Smooth muscle cell (in vitro differentiated cells): ENCODE data around the gene GPD2. TPM values are rescaled to one million over a fixed set of nuclear protein-coding genes. Genes with fewer than 3 reads are reported as not detected.

Experiments used
- DNase-seq: peaks from one replicate; lab custom pipeline; 2025; ENCODE audit not compliant: unreplicated experiment; lab: John Stamatoyannopoulos, UW
- H2AFZ ChIP-seq: fragments of 200-600 bp; sonication (generic); 2 replicates; pipeline ENCODE4 v1.6.0; 2016; ENCODE audit warnings: antibody characterized with exemption, low read depth, mild to moderate bottlenecking
- H3F3A ChIP-seq: fragments of 200-600 bp; sonication (generic); 2 replicates; pipeline ENCODE4 v1.6.0; 2017; ENCODE audit warnings: antibody characterized with exemption, low read depth
- H3K27ac ChIP-seq: fragments of 200-600 bp; sonication (generic); 2 replicates; pipeline ENCODE4 v1.5.1; 2016; ENCODE audit warnings: low read depth, mild to moderate bottlenecking
- H3K27me3 ChIP-seq: fragments of 200-600 bp; sonication (generic); 2 replicates; pipeline ENCODE4 v1.6.1; 2016; ENCODE audit warnings: low read depth, mild to moderate bottlenecking
- H3K36me3 ChIP-seq: fragments of 200-600 bp; sonication (generic); 2 replicates; pipeline ENCODE4 v1.5.1; 2016; ENCODE audit warnings: low read depth
- H3K4me1 ChIP-seq: fragments of 200-600 bp; sonication (generic); 2 replicates; pipeline ENCODE4 v1.5.1; 2016; ENCODE audit warnings: low read depth
- H3K4me2 ChIP-seq: fragments of 200-600 bp; sonication (generic); 2 replicates; pipeline ENCODE4 v1.6.0; 2016; ENCODE audit warnings: mild to moderate bottlenecking
- H3K4me3 ChIP-seq: fragments of 200-600 bp; sonication (generic); 2 replicates; pipeline ENCODE4 v1.5.1; 2016; ENCODE audit warnings: mild to moderate bottlenecking
- H3K79me2 ChIP-seq: fragments of 200-600 bp; sonication (generic); 2 replicates; pipeline ENCODE4 v1.6.0; 2016; ENCODE audit warnings: low read depth, mild to moderate bottlenecking
- H3K9ac ChIP-seq: fragments of 200-600 bp; sonication (generic); 2 replicates; pipeline ENCODE4 v1.6.0; 2016; ENCODE audit warnings: low read depth
- H3K9me3 ChIP-seq: fragments of 200-600 bp; sonication (generic); replicated peaks from 2 replicates; pipeline ENCODE4 v1.5.1; 2016; ENCODE audit warnings: low read depth
- H4K20me1 ChIP-seq: fragments of 200-600 bp; sonication (generic); 2 replicates; pipeline ENCODE4 v1.6.0; 2016; ENCODE audit warnings: low read depth
- CTCF ChIP-seq: fragments of 200-600 bp; sonication (generic); IDR thresholded peaks from 2 replicates; pipeline ENCODE4 v1.5.1; 2017; ENCODE audit warnings: borderline replicate concordance, mild to moderate bottlenecking, antibody characterized with exemption; ENCODE audit not compliant: insufficient read depth, poor library complexity, severe bottlenecking
- WGBS: methylation state at CpG from one replicate; pipeline ENCODE4 v1.1.7; 2016; ENCODE audit warnings: low lambda C conversion rate; 5-methylcytosine and 5-hydroxymethylcytosine counted together
- polyA plus RNA-seq: library from polyadenylated mRNA; unstranded; fragments of >200 nt; fragmentation: Nextera tagmentation; extraction: Ambion mirVana; gene quantifications from 2 replicates; pipeline ENCODE4 v1.2.1, GENCODE V29; 2016
- total RNA-seq: library from RNA; depleted of rRNA; stranded (reverse); fragments of >200 nt; gene quantifications from 2 replicates; pipeline ENCODE4 v1.2.3, GENCODE V29; 2014

The GPD2 gene
- total and polyA plus RNA-seq, 2 experiments from 2014 or later = 5.6 to 25.8 TPM

GRCh38 chr2:156474401-156474800, 38.2 kb downstream of the GPD2 start:
- TF ChIP-seq CTCF = no peak
- Histone ChIP-seq H3K9ac (no peak overlapping the region), H3K9me3 (no peaks in the 10 kb centered on the region), H3K4me3 (no peak overlapping the region), H3F3A (no peaks in the 10 kb centered on the region), H3K36me3 (no peaks in the 10 kb centered on the region), H4K20me1 (no peaks in the 10 kb centered on the region), H3K4me1 (peaks cover 8% of the 10 kb centered on the region), H3K27ac (no peak overlapping the region), H2AFZ (no peak overlapping the region), H3K4me2 (no peak overlapping the region), H3K27me3 (no peaks in the 10 kb centered on the region), H3K79me2 (peaks cover 18% of the 10 kb centered on the region)
- DNase-seq = no peak
- 83% methylated on average over 3 of the region's 3 CpGs for WGBS

DNA sequence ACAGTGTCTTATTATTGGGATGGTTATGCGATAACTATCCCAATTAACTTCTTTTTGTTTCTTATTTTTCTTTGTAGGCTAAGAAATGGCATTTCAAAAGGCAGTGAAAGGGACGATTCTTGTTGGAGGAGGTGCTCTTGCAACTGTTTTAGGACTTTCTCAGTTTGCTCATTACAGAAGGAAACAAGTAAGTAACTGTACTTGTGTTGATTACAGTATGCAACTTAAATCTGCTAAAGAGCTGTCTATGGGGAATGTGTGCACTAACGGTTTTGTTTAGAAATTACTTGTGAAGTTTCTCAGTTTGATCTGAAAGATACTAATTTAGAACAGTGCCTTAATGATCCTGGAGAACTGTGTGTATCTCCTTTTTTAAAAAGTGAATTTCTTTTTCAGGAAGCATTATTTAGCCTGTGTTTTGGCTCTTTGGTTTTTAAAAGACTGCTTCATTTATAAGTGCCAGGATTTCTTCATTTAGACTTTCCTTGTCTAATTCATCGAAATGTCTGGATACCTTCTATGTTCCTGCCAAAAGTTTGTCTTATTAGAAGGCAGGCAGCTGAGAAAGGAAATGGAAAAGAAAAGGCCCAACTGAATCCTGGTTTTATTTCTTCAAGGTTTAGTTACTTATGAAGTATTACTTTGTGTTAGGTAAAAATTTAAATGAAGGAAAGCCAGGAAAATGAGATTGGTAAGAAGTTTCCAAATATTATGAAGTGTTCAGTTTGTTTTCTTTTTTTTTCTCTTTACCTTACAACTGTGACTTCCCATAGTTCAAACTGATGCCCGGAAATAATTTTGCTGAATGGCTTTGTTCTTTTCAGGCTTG, 40.1 kb downstream of the GPD2 start:
- no peaks in the 10 kb centered on the region for H3K9me3 ChIP-seq
- no peak overlapping the region for H3K27ac ChIP-seq
- no peak overlapping the region for H3K9ac ChIP-seq
- H3K4me3 ChIP-seq = no peak overlapping the region
- peaks cover 8% of the 10 kb centered on the region for H3K4me1 ChIP-seq
- peaks cover 12% of the 10 kb centered on the region for H3K79me2 ChIP-seq
- no peaks in the 10 kb centered on the region for H3F3A ChIP-seq
- no peaks in the 10 kb centered on the region for H4K20me1 ChIP-seq
- H3K4me2 ChIP-seq = no peak overlapping the region
- H3K27me3 ChIP-seq = no peaks in the 10 kb centered on the region
- TF ChIP-seq CTCF = no peak
- H2AFZ ChIP-seq = no peak overlapping the region
- DNase-seq = no peak
- no peaks in the 10 kb centered on the region for H3K36me3 ChIP-seq
- WGBS = 91% methylated on average over 5 of the region's 5 CpGs

DNA sequence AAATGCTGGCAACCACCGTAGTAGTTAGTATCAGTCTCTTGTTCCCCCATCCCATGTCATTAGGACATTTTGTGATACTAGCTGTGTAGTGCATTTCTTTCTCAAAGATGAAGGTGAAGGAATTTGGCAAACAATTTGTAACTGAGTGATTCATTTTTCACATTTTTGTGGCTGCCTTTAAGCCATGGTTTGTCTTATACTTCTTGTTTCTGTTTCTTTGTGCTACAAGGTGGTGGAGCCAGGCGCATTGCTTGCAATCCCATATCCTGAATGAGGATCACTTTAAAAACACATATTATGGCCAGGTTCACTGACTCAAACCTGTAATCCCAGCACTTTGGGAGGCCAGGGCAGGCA, 40.6 kb downstream of the GPD2 start:
- Histone ChIP-seq H3K27ac (no peak overlapping the region), H3K9me3 (no peaks in the 10 kb centered on the region), H3K27me3 (no peaks in the 10 kb centered on the region), H4K20me1 (no peaks in the 10 kb centered on the region), H3K4me3 (no peak overlapping the region), H3F3A (no peaks in the 10 kb centered on the region), H2AFZ (no peak overlapping the region), H3K79me2 (peaks cover 12% of the 10 kb centered on the region), H3K9ac (no peak overlapping the region), H3K4me2 (no peak overlapping the region), H3K36me3 (no peaks in the 10 kb centered on the region), H3K4me1 (peaks cover 8% of the 10 kb centered on the region)
- DNase-seq = no peak
- TF ChIP-seq CTCF = no peak
- 77% methylated on average over 2 of the region's 2 CpGs for WGBS

DNA sequence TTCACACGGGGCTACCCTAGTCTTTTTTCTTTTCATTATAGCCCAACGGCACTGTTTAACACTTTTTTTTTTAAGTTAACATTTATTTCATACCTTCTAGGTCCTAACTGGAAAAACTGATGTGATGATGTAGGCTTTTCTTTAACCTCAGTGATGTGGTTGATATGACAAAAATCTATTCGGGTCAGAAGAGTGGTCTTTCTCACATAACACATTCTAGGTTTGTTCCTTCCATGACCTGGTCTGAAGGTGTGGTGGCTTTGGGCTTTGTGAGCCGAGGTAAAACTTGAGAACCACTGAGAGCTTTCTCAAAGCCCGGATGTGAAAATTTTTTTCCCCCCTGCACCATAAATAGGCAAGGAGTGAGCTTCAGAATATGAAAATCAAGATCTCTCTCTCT, 44.2 kb downstream of the GPD2 start:
- TF ChIP-seq CTCF = no peak
- Histone ChIP-seq H3F3A (no peaks in the 10 kb centered on the region), H3K79me2 (no peaks in the 10 kb centered on the region), H3K9ac (no peak overlapping the region), H3K4me2 (no peak overlapping the region), H3K4me3 (no peak overlapping the region), H3K27ac (no peak overlapping the region), H2AFZ (no peak overlapping the region), H3K36me3 (no peaks in the 10 kb centered on the region), H3K4me1 (no peaks in the 10 kb centered on the region), H4K20me1 (no peaks in the 10 kb centered on the region), H3K27me3 (no peaks in the 10 kb centered on the region), H3K9me3 (no peaks in the 10 kb centered on the region)
- no peak for DNase-seq
- 95% methylated on average over 5 of the region's 5 CpGs for WGBS
